Ramos (cell line): Measurements from ENCODE around the gene NLRP1.

ENCODE experiments used
- in situ Hi-C: fragments of 300-500 bp; cut with MboI; formaldehyde crosslinking; loops from one replicate; pipeline ENCODE4 v1.14.3; 2022; ENCODE audit warnings: low sequenced_read_pairs; ENCODE audit not compliant: unreplicated experiment

Gene NLRP1

DNA sequence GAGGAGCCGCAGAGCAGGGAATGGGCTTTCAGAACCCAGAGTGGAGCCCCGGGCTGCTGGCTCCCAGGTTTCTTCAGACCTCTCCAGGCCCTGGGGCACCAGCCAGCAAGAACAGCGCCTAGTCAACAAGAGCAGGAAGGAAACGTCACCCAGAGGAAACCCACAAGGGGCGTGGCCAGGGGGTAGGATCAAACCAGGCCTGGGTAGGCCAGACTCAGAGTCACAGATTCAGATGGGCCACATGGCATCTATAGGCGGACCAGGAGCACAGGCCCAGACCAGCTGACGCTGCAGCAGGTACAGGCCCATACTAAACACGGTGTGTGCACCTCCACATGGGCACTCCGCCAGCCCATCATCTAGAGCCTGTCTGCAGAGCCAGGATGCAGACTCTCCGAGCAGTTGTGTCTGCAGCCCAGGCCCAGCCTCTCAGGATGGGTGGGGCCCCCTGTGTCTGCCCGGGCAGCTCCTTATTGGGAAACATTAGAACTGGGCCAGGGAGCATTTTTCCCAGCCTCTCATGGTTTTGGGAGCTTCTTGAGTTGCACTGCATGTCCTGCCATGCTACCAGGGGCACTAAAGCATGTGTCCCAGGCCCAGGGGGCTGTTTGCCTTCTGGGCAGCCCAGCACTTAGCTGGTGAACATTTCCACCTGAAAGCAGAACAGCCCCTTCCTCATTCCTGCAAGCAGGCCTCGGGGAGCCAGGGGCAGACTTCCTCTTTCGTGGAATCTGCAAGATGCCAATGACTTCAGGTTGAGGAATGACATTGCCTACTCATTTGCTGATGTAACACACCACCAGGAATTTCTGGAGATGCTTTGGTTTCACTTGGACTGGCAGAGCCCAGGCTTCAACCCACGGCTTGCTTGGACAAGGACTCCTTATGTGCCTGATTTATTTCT lies at the start of gene NLRP1:
TSS of gene NLRP1 (minus strand) at position 127 of the 904 bp plus-strand sequence. CDS start 552 bp downstream, outside the sequence.
- in situ Hi-C loops: loop anchor here (10.0 kb wide), 2 partner anchors 130 to 840 kb away; no protein-coding TSS in a partner anchor

DNA sequence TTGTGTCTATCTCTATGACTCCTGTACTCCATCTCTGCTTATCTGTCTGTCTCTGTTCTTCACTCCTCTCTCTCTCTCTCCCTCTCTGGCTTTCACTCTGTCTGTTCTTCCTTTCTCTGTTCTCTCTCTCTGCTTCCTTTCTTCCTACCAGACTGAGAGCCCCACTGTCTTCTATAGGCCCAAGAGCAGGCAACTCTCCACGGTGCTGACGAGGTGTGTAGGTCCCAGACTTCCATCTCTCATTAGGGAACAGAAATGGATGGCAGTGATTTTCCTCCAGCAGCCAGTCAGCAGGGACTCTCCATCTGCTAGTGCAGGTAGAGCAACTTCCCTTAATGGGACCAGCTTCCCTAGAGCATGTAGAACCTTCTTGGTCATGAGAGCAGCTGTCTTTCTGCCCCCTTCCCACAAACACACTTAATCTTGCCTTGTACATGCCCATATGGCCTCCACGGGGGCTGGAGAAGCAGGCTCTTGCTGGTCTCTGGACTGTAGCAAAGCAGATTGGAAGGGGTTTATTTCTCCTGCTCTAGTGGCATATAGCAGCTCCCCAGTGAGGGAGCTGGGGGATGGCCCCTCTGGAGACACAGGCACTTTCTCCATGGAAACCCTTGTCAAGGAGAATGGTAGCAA lies 47.8 kb upstream of the NLRP1 start:
- in situ Hi-C loops: no loop called here

DNA sequence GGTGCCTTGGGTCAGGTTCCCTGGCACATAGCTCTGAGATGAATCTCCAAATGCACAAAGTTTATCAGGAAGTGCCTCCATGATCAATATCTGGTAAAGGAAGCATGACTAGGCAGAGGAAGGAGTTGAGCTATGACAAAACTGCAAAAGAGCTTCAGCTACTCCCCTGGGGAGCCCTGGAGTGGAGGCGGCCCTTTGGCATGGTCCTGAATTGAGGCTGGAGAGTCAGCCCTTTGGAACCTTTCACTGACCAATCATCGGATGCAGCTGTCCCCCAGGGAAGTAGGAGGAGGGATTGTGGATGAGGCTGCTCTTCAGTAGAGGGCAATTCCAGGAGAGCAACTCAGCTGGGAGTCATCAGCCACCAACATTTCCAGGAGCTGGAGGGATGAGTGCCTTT lies 46.1 kb upstream of the NLRP1 start:
- in situ Hi-C loops: no loop called here

DNA sequence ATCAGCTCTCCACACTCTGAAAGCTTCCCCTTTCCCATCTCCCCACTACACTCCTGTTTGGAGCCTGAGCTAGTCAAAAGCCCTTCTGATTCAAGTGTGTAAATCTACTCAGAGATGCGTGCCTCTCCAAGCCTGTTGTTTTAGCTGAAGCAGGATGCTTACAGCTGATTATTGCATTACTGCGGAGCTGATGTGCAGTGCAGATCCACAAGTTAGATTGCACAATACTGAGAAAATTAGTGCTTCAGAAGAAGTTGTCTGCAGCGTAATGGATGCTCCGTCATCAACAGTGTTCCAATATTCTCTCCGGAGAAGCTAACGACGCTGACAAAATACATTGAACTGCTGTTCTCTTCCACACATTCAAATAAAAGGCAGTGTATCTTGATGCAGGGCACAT lies 44.8 kb upstream of the NLRP1 start:
- in situ Hi-C loops: no loop called here

DNA sequence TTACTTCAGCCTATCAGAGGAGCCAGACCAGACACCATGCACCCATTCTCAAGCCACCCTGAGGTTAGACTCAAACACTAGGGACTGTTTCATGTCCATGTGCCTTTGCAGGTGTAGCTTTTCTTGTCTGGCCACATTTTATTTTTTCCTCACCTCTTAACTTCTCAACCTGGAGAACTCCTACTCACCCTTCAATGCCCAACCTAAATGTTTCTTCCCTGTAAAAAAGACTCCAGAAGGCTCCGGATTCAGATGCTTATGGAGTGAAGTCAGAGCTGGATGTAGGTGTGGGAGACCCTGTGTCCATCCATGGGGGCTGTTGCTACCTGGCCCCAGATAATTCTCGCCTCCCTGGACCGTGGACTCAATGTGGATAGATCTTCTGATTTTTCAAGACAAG lies 44.0 kb upstream of the NLRP1 start:
- in situ Hi-C loops: no loop called here

DNA sequence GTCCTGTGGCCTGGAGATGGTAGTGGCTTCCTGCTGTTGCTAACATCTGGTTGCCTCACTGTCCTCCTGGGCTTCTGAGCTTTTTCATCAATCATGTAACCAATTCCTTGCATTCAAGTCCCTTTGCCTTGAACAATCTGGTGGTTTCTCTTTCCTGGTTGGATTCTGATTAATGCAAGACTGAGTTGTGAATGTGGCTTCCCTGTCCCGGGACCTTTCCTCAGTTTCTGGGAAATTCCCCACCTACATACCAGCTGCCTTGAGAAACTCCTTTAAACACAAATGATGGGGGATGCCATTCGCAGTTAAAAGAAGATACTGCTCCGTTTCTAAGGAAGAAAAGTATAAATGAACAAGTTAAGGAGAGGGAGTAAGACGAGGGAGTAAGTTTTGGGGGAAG lies 39.9 kb upstream of the NLRP1 start:
- in situ Hi-C loops: no loop called here

DNA sequence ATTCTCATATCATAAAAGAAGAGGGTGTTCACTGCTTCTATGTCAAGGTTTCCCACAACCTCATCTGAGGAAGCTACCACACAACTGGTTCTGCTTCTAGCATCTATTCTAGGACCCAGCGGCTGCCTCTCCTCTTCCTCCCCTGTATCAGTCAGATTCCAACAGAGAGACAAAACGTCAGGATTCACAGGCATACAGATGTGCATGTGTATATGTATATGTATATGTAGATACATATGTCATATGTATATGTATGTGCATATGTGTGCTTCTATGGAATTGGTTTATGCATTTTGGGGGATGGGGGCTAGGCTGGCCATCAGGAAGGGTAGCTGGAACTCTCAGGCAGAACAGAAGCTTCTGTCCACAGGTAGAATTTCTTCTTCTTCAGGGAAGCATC lies 37.4 kb upstream of the NLRP1 start:
- in situ Hi-C loops: no loop called here

DNA sequence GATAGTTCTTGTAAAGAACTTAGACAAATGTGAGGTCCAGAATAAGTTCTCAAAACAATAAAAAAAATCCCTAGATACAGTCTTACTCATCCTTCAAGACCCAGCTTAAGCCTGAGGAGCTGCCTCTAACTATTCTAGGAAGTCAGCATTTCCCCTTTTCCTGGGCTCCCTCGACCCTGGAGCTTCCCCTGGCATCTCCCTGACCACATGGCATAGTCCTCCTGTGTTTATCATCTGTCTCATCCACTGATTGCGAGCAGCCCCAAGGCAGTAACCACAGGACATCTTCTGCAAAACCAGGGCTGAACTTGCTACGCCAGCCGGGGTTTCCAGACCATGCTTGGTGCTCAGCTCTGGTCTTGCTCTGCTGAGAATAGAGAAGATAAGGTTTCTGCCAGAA lies 36.7 kb upstream of the NLRP1 start:
- in situ Hi-C loops: no loop called here

DNA sequence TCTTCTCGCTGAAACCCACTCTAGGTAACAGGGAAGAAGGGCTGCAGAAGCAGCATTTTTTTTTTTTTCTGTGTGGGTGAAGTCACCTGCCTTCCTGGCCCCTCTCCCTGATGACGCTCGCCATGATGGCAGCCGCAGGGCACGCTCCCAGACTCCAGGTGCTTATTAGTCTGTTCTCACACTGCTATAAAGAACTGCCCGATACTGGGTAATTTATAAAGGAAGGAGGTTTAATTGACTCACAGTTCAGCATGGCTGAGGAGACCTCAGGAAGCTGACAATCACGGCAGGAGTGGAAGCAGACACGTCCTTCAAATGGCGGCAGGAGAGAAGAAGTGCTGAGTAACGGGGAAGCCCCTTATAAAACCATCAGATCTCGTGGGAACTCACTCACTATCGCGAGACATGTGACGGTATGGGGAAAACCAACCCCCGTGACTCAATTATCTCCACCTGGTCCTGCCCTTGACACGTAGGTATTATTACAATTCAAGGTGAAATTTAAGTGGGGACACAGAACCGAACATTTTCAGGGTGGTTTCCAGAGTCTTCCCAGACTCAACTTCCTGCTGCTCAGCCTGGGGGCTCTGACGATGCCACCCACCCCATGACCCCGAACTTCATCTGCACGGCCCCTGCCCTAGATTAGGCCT lies 34.9 kb upstream of the NLRP1 start:
- in situ Hi-C loops: no loop called here

DNA sequence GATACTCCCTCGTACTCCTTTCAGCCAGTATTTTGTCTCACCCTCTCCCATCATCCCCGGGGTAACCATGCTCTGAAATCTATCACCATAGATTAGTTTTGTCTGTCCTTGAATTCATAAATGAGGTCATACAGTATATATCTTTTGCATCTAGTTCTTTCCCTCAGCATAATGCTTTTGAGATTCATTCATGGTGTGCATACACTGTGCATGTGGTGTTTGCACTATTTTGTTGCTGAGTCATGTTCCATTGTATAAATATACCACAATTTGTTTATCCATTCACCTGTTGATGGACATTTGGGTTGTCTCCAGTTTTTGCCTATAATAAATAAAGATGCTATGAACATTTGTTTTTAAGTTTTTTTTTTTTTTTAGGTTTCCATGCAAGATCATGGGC lies 34.2 kb upstream of the NLRP1 start:
- in situ Hi-C loops: no loop called here

DNA sequence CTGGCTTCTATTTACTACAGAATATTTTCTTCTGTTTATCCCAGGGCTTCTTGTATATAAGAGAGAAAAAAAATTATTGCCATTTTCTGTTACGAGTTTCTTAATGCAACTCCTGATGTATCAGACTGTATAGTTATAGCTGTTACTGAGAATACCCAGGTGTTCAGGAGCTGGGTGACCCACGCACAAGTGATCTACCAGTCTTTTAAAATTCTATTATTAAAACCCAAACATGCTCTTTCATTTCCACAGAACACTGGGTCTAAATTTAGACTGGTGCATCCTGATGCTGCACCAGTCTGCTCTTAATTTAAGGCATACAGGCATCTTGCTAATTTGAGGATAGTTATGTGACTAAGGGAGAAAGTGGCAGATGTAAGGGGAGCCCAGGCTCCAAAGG lies 31.2 kb upstream of the NLRP1 start:
- in situ Hi-C loops: no loop called here

DNA sequence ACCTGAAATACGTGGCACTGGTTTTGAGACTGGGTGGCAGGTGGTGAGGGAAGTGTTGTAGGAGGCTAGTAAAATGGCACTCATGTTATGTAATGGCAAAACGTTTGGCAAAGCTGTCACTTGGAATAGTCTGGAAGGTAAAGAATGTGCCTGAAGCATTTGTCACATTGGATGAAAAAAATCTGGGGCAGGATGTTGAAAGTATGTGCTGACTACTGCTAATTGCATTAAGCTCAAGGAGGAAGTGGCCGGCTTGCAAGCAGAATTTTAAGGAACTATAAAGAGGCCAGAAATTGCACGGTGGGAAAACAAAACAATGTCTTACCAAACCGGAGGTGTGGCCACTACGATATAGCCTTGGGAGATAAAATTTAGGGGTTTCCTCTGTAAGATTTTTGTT lies 26.6 kb upstream of the NLRP1 start:
- in situ Hi-C loops: no loop called here

DNA sequence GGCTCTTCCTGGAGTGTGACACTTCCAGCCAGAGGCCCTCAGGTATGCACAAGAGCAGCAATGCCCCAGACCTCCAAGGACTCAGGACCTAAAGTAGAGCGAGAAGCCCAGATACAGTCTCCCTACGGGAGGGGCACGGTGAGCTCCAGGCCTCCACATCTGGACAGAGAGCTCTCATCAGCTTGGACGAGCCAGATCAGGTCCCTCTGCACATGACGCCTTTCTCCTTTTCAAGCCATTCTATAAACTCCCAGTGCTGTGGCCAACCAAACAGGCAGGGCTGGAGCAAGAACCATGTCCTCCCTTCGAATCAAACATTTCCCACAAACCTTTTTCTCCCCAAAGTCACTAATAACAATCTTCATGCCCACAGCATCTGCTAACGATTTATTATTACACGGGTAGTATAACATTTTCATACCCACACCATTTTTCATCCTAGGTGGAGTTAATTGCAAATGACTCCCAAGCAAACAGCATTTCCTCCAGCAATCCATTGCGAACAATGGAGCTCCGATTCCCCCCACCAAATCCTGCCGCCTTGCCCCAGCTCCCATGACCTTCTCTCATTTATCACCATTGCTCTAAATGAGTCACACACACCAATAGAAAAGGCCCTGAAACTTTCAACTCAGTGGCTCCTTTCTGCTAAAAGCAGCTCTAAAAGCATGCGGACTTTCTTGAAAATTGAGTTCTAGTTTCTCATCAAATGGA lies 24.2 kb upstream of the NLRP1 start:
- in situ Hi-C loops: no loop called here

DNA sequence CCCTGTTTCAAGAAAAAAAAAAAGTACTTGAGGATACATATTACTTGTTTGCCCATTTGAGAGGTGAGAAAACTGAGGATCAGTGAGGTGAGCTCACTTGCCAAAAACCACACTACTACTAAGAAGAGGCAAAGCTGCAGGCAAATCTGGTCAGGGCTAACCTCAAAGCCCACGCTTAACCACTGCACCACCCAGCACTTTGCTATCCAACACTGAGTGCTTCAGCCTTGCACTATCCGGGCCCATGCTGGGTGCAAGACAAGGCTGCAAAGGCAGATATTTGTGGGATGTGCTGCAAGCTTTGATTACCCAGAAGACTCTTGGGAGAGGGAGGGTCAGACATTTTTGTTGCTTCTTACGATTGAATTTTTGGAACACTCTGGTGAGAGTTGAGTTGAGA lies 23.6 kb upstream of the NLRP1 start:
- in situ Hi-C loops: no loop called here

DNA sequence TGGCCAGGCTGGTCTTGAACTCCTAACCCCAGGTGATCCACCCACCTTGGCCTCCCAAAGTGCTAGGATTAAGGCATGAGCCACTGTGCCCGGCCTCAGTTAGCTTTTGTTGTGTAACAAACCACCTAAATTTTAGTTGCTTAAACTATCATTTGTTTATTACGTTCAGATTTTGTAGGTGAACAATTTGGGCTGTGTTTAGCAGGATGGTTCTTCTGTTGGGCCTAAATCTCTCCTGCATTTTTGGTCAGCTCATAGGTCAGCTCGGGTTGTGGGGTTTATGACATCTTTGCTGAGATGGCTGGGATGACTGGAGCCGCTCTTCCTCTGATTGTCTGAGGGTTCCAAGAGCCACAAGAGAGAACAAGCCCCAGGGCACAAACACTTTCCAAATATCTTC lies 21.1 kb upstream of the NLRP1 start:
- in situ Hi-C loops: no loop called here

DNA sequence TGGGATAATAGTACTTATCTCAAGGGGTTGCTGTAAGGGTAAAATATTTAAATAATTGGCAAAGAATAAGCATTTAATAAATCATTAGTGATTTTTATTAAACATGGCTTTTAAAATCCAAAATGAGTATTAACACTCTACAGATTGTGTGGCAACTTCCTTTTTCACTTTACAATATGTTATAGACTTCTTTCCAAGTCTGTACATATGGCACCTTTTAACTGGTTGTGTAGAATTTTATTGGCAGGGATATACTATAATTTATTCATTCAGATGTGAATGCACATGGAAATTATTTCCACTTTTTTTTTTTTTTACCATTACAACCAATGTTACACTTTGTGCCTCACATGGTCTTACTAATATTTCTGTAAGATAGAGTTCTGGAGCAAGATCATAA lies 15.7 kb upstream of the NLRP1 start:
- in situ Hi-C loops: no loop called here

DNA sequence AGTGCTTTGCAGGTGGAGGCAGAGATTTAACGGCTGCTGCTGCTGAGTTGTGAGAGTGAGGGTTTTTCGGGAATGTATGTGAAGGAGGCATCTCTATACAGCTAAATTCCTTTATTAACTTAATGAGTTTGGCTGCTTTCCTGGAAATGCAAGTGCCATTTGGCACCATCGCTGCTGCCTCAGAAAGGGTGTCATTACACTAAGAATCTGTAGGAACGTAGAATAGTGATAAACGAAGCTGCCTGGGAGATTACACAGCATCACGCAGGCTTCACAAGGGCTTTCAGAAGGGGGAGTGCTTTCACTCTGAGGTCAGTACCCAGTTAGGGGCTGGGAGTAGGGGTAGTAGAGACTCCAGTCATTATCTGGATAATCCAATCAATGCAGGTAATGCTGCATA lies 14.1 kb upstream of the NLRP1 start:
- in situ Hi-C loops: no loop called here

DNA sequence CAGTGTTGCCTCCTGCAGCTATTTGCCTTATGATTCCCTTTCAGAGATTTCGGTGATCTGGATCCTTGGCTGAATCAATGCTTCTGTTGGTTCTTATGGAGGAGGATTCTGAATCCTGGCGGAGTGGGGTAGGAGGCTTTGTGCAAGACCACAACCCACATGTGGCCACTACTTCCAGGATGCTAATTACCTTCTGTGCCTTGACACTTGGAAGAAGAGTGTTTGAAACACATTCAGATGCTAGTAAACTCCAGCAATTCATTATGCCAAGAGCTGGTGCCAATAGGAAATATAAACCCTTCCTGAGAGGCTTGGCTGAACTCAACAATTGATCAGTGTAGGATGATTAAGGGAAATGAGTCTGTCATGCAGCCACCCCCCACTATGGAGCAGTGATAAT lies 12.1 kb upstream of the NLRP1 start:
- in situ Hi-C loops: no loop called here

DNA sequence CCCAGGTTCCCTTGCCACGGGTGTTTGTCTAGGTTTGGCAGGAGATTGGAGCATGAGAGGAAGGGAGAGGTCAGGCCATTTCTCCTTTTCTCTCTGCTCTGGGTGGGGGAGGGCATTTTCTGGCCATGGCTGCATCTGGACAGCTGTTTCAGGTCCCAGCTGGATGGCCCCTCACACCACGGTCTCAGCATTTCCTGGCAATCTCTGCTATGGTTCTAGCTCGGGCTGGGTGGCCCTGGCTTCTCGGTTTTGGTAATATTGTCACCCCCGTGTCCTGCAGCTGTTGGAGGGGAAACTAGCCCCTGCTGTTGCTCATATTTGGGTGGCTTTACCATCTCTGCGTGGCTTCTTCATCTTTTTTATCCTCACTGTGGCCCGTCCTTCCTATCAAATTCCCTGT lies 11.5 kb upstream of the NLRP1 start:
- in situ Hi-C loops: no loop called here

DNA sequence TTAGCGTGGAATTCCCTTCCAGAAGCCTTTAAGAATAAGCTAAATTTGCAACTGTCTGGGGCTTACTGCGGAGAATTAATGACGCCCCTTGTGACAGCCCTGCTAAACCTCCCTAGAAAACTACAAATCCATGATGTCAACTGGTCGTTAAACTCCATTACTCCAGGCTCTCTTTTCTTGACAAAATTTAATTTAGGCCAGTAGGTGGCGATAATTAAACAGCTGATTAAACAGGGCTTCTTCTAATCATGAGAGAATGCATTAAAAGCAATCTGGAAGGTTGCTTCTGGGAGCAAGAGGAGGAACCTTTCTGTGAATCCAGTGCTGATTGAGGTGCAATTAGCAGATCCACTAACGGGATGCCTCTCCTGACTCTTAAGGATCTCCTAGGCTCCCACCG lies 8.1 kb upstream of the NLRP1 start:
- in situ Hi-C loops: no loop called here

DNA sequence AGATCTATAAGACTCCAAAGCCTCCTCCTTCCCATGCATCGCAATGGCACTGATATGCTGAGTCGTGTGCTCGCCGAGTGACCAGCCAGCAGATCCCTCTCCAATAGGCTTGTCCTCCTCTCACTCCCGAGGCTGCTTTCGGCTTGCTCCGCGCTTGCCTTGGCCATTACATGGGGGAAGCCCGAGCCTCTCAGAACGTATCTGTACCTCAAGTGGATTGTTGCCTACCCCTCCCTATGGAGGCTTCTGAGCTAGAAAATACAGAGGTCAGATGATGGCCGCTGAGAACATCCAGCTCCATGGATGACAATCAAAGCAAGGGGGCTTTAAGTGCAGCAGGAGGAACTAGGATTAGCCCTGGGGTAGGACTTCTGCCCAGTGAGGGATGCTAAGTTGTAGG lies 7.7 kb upstream of the NLRP1 start:
- in situ Hi-C loops: no loop called here
